Adrenal gland (tissue), 5 donors: Measurements from ENCODE around the gene POLR2M.

Experiments used
- POLR2A ChIP-seq, 2 donors: fragments of 450-650 bp; IDR thresholded peaks; one replicate each; pipeline ENCODE4 v1.6.1; 2017; ENCODE audit warnings: antibody characterized with exemption in 2 of 2, mild to moderate bottlenecking in 2 of 2, moderate library complexity in 1 of 2
- TF ChIP-seq, protein P1 (sequence below), 6 experiments: fragments of 450-650 bp in 4 of 6; fragments of 200-600 bp in 2 of 6; sonication (generic) in 1 of 6; IDR thresholded peaks; 1 replicate in 5 of 6; 2 replicates in 1 of 6; pipeline versions ENCODE4 v1.5.1 to v1.8.0; 2016 to 2021; ENCODE audit warnings: antibody characterized with exemption in 6 of 6, mild to moderate bottlenecking in 2 of 6, moderate library complexity in 1 of 6
- donor health status: DM: no; HTN: no; CAD: no.

DNA sequence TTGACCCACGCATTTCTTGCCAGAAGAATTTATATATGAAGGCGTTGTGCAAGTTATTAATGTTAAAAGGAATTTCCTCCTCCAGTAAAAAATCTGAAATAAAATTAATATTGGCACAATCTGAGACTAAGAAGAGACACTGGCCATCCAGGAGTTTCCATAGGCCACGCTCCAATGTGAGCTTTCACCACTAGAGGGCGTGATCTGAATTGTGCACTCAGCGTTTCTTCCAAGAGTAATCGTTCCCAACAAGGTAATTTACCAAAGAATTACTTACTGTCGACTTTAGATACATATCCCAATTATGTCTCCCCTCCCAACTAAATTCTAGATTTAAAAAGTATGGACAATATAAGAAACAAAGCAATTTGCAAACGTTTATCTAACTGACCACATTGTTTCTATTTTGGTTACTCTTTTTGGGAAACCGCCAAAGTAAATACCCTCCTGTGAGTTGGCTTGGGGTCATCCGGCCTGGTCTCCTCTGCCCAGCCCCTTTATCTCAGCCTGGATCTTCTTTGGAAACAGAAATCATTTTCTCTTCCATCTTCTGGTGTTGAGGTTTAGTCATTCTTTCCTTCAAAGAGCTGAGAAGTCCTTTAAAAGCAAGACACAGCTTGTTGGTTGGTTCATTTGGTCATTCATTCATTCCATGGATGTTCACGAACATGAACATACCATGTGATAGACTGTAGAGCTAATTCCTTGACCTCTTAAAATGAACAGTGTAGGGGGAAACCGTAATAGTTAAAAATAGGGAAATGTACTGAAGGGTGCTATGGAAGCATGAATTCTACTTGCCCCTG, 26.2 kb downstream of the POLR2M start:
- no peak for TF ChIP-seq POLR2A (IDR thresholded peaks at IDR 0.05)
- TF ChIP-seq, protein P1, sequence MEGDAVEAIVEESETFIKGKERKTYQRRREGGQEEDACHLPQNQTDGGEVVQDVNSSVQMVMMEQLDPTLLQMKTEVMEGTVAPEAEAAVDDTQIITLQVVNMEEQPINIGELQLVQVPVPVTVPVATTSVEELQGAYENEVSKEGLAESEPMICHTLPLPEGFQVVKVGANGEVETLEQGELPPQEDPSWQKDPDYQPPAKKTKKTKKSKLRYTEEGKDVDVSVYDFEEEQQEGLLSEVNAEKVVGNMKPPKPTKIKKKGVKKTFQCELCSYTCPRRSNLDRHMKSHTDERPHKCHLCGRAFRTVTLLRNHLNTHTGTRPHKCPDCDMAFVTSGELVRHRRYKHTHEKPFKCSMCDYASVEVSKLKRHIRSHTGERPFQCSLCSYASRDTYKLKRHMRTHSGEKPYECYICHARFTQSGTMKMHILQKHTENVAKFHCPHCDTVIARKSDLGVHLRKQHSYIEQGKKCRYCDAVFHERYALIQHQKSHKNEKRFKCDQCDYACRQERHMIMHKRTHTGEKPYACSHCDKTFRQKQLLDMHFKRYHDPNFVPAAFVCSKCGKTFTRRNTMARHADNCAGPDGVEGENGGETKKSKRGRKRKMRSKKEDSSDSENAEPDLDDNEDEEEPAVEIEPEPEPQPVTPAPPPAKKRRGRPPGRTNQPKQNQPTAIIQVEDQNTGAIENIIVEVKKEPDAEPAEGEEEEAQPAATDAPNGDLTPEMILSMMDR (IDR thresholded peaks at IDR 0.05): peak; percentile 58 to 91 (median 72)
